ENCODE results near the gene RTEL1.

RTEL1 gene

DNA sequence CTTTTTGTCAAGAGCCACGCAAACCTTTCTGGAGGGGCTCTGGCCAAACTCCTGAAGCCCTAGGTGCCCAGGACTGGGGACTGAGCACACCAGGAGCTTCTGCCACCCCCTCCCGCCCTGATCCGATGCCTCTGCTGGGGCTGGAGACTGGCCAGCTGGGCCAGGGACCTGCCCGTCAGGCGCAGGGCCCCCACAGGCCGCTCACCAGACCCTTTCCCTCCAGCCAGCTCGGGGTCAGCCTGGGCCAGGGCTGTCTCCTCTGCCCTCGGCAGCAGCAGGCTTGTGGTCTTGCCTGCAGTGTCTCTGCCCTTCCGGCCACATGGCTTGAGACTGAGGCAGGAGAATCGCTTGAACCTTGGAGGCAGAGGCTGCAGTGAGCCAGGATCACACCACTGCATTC is 14.6 kb downstream of the RTEL1 start:
- DNase-seq, result no peak

DNA sequence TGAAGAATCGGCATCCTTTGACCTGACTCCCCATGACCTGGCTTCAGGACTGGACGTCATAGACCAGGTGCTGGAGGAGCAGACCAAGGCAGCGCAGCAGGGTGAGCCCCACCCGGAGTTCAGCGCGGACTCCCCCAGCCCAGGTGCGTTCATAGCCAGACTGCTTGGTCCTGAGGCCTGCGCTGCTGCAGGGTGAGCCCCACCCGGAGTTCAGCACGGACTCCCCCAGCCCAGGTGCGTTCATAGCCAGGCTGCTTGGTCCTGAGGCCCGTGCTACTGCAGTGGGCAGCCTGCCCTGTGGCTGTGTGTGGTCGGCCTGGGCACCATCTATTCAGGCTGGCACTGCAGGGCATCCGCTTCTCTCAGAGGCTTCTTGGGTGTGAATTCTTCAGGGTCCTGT is 15.8 kb downstream of the RTEL1 start:
- no peak for DNase-seq

DNA sequence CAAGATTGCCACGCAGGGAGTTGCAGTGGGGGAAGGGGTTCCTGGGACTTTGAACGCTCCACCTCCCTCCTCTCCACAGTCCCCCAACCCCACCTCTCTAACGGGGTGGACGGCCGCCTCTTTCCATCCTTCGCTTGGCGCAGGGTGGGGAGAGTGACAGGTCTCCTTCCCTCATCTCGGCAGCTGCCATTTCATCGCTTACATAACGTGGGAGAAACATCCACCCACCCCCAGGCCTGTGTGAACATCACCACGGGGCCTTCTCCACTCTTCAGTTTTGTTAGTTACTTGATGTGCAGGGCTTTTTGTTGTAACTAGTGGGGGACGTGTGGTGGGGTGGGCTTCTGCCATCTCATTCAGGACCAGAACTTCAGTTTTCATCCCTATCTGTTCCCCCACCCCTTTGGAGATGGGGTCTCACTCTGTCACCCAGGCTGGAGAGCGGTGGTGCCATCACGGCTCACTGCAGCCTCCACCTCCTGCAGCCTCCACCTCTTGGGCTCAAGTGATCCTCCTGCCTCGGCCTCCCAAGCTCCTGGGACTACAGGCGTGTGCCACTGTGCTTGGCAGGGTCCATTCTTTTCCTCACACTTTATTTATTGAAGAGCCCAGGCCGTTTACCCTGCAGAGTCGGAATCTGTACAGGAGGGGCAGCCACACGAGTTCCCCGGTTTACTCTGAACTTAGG is 17.7 kb downstream of the RTEL1 start:
- DNase-seq, result no peak

DNA sequence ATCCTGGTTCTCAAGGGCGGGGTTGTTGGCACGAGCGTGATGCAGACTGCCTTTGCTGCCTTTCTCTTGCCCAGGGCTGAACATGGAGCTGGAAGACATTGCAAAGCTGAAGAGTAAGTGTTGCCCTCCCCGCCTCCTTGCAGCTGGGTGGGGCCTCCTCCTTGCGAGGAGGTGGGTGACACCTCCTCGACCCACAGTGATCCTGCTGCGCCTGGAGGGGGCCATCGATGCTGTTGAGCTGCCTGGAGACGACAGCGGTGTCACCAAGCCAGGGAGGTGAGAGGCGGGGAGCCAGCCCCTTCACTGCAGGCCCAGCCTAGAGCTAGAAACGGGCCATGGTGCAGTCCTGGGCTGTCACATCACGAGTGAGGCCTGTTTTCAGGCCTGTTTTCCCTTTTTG is 20.0 kb downstream of the RTEL1 start:
- no peak for DNase-seq

DNA sequence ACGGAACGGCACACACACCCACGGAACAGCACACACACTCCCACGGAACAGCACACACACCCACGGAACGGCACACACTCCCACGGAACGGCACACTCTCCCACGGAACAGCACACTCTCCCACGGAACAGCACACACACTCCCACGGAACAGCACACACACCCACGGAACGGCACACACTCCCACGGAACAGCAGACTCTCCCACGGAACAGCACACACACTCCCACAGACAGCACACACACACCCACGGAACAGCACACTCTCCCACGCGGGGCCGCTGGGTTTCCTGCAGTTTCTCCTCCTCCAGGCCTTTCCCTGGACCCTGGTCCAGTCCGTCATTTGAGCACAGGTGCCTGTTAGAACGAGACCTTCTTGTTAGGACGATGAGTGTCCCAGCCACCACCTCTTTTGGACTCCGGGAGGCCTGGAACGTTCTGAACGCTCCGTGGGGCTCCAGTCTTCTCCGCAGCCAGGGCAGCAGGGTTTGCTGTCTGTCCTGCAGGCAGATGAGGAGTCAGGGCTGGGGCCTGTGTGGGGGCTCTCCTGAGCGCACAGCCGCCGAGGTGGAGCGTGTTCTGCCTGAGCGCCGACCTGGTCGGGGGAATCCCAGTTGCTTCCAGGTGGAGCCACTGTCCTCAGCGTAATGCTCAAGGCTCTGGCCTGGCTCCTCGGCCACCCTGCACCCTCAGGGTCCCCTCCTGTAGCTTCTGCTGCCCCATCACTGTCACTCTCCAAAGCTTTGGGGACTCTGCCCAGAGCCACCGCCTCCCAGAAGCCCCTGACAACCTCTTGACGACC is 20.8 kb downstream of the RTEL1 start:
- DNase-seq, result no peak

DNA sequence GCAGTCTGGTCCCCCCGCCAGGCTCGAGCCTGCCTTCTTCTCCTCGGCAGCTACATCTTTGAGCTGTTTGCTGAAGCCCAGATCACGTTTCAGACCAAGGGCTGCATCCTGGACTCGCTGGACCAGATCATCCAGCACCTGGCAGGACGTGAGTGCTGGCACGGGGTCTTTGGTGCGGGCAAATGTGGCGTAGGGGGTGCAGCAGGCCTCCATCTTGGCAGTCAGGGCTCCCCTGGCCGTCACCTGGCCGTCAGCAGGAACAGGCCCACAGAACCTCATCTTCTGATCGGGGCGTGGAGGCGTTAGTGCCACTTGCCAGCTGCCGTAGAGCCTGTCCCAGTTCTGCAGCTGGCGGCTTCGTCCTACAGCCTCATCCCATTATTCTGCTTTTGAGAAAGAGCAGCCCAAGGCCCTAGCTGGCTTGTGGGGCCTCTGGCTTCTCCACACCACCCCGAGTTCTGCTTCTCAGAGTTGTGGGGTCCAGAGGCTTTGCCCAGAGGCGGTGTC is 21.7 kb downstream of the RTEL1 start:
- no peak for DNase-seq

DNA sequence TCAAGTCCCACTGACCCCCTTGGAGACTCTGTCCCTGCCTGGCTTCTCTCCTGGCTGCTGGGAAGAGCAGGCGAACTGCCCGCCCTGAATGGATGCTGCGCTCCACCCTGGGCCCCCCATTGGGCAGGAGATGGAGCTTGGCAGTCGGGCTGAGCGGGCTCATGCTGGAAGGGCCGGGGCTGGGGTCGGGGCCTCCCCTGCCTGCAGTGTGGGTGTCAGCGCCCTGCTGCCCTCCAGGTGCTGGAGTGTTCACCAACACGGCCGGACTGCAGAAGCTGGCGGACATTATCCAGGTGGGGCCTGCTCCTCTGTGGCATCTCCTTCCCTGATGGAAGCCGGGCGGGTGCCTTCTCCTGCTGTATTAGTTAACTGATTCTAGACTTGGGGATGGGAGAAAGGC is 22.3 kb downstream of the RTEL1 start:
- DNase-seq, result no peak

DNA sequence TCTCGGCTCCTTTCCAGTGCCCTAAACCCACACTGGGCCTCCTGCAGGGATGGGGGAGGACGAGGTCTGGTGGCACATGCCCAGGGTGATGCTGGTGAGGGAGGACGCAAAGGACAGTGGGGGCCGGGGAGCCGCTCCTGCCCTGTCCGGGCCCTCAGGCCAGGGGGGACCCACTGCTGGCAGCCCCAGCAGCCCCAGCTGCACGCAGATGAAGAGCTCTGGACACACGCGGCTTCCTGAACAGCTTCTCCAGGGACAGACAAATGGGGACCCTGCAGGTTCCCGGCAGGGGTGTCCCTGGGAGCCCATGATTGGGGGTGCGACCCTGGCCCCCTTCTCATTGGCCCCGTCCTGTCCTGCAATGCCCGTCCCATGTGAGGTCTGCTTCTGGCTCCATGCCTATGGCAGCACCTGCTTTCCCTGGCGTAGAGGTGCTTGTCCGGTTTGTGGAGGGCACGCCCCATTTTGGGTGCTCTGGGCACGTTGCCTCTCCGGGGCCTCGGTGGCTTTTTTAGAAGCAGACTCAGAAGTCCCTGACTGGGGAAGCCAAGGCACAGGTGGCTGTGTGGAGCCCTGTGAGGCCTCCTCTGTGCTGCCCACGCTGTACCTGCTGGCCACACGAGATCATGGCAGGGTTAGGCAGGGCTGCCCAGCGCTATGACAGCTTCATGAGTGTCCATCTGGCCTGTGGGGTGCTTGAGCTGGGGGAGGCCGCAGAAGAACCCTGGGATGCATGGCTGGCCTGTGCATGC is 22.9 kb downstream of the RTEL1 start:
- DNase-seq, result no peak

DNA sequence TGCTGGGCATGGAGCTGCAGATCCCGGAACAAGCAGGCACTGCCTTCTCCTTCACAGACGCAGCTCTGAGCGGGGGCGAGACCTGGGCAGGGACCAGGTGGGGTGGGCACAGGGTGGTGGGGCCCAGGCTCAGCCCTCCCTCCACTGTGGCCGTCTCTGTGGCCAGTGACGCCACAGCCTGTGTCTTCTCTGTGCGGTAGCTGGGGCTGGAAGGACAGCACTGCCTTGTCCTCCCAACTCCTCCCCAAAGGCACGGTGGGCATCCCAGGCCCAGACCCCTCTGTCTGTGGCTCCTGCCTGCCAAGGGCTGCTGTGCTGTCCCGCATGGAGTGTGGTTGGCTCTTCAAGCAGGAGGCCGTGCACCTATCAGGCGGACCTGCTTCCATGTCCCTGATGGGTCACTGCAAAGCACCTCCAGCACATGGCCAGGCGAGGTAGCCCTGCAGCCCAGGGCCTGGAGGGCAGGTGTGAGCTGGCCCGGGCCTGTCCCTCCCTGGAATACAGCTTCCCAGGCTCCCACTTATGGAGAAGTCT is 23.6 kb downstream of the RTEL1 start:
- DNase-seq, result no peak

DNA sequence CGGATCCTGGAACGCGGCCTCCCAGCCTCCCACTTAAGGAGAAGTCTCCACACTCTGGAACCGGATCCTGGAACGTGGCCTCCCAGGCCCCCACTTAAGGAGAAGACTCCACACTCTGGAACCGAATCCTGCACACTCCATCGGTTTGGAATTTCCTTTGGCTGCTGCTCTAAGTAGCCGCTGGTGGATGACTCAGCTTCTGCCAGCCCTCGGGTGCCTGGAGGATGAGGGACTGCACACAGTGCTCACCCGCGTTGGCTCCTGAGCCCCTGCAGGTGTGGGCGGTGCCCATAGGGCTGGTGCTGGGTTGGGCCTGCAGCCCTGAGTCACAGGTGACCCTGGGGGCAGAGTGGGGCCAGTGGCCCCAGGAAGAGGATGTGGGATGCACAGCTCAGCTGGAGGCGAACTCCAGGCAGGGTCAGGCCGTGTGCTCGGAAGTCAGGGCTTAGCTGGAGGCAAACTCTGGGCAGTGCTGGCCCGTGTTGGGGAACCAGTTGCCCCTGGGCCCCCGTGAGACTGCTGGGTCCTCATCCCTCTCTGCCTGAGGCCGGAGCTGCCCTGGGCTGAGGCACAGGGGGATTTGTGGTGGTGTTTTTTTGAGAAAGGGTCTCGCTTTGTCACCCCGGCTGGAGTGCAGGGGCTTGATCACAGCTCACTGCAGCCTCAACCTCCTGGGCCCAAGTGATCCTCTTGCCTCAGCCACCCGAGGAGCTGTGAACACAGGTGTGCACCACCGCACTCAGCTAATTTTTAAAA is 24.4 kb downstream of the RTEL1 start:
- DNase-seq, result no peak

DNA sequence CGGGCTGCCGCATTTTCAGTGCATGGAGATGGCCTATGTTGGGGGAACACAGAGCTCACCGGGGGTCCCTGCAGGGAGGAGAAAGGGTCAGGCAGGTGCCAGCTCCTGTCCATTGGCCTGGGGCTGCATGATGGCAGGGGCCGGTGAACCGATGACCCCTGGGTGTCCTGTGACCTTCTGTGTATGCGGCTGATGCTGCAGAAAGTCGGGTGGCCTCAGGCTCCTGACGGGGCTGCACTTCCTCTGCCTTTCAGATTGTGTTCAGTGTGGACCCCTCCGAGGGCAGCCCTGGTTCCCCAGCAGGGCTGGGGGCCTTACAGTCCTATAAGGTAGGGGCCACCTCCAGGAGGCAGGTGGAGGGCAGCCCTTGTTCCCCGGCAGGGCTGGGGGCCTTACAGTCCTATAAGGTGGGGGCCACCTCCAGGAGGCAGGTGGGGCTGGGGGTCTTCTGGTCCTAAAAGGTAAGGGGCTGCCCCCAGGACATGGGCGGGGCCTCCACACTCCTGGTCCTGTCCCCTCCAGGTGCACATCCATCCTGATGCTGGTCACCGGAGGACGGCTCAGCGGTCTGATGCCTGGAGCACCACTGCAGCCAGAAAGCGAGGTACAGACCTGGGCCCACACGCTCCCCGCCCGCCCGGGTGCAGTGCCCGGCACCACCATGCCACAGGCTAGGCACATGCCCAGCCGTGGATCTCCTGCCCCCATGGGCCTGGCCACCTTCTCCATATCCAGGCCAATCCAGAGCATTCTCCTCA is 27.3 kb downstream of the RTEL1 start:
- no peak for DNase-seq

DNA sequence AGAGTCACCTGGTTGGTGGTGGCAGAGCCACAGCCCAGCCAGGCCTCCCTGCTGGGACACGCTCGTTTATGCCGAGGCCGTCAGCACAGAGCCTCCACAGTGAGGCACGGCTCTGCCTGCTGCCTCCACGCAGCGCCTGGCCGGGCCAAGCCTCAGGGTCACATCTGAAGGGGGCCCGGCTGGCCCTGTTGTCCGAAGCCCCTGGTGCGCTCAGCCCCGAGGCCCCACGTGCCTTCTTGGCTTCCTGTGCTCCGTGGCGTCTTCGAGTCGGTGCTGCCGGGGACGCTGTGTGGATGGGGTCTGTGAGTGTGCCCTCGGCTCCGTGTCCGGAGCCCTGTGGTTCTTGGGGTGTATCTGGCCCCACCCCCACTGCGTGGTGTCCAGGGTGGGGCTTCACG is 28.0 kb downstream of the RTEL1 start:
- no peak for DNase-seq

DNA sequence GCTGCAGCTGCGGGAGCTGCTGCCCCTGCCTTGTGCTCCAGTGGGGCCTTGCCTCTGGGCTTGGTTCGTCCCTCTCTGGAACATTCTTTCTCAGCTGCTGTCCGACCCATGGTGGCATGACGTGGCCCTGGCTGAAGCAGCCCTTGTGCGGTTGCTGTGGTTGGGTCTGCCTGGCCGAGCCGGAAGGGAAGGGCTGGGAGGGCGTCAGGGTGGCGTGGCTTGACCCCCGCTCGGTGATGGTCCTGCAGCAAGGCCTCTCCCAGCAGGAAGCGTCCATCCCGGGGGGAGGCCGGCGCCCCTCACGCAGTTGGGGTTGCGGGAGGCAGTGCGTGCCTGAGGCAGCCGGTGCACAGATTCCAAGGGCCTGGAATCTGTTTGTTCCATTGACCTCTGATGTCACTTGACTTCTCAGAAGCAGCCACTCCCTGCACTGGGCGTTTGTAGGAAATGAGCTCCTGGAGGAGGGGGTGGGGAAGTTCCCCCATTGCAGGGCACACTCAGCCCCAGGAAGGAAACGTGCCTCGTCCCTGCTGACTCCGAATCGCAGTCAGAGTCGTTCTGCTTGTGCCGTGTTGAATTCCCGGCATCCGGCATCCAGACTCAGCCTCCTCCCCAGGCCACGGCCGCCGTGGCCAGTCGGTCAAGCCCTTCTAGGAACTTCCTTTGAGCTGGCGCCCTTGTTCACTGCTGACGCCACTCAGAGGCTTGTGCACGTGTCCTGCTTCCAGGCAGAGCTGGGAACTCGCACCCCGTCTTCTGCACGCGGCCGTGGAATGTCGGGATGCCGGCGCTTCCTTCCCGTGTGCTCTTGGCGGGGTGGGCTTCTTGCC is 28.6 kb downstream of the RTEL1 start:
- no peak for DNase-seq

DNA sequence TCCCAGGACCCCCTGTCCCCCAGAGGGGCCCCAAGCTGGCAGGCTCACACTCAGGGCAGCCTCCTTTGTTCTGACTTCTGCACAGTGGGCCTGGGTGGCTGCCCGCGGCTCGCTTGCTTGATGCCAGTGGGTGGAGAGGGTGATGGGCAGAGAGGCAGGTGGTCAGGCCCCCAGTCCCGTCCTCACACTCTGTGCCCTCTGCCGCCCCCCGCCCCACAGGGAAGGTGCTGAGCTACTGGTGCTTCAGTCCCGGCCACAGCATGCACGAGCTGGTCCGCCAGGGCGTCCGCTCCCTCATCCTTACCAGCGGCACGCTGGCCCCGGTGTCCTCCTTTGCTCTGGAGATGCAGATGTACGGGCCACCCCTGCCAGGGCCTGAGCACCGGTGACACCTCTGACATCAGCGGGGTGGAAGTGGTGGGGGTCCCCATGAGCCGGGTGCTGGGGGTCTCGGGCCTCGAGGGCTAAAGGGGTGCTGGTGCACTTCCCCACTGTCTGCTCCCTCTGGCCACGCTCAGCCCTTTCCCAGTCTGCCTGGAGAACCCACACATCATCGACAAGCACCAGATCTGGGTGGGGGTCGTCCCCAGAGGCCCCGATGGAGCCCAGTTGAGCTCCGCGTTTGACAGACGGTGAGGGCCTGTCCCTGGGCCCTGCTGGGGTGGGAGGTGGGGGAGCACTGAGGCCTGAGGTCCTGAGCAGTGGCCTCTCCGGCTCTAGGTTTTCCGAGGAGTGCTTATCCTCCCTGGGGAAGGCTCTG is 29.5 kb downstream of the RTEL1 start:
- DNase-seq, result no peak

DNA sequence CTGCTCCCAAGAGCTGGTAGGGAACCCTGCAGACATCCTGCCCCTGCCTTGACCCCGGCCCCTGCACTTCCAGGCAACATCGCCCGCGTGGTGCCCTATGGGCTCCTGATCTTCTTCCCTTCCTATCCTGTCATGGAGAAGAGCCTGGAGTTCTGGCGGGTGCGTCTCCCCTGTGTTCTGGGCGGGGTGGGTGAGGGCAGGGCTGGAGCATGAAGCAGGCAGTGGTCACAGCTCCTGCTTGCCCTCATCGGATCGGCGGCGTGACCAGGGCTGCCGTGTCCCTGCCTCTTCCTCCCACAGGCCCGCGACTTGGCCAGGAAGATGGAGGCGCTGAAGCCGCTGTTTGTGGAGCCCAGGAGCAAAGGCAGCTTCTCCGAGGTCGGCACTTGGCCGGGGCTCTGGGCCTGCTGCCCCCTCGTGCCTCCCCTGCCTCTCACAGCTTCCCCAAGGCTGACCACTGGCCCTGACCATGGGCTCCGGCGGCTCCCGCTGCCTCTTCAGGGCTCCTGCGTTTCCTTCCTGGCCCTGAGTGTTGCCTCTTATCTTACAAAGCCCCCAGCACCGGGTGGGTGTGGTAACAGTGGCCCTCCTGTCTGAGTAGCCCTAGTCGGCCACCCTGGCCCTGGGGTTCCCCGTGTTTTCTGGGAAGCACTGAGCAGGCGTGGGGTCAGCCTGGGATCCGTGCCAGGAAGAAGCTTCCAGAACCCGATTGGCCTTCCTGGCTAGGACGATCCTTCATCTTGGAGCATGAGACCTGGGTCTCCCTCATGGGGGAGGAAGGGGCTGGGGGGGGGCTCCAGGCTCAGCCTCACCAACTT is 30.3 kb downstream of the RTEL1 start:
- no peak for DNase-seq

DNA sequence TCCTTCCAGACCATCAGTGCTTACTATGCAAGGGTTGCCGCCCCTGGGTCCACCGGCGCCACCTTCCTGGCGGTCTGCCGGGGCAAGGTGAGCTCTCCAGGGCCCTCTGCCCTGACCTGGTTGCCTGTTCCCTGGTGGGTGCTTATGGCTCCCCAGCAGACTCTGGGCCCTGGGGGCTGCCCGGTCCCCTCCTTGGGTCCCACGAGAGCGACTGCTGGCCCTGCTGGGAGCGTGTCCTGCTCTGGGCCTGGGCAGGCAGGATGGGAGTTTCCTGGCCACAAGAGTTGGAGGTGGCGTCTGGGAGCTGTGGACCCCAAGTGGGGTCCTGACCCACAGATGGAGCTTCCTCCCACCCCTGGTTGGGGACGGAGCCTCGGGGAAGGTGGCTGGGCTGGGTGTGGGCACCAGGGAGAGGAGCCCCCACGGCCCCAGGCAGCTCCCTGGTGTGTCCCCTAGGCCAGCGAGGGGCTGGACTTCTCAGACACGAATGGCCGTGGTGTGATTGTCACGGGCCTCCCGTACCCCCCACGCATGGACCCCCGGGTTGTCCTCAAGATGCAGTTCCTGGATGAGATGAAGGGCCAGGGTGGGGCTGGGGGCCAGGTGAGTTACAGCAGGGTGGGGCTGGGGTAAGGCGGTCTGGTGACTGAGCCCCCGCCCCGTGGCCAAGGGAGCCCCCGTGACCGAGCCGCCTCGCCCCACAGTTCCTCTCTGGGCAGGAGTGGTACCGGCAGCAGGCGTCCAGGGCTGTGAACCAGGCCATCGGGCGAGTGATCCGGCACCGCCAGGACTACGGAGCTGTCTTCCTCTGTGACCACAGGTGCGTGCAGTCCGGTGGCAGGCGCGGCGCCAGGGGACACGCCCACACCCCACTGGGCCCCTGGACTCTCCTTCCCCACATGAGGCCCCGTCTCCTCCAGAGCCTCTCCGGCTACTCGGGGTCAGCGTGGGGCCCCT is 31.2 kb downstream of the RTEL1 start:
- no peak for DNase-seq

DNA sequence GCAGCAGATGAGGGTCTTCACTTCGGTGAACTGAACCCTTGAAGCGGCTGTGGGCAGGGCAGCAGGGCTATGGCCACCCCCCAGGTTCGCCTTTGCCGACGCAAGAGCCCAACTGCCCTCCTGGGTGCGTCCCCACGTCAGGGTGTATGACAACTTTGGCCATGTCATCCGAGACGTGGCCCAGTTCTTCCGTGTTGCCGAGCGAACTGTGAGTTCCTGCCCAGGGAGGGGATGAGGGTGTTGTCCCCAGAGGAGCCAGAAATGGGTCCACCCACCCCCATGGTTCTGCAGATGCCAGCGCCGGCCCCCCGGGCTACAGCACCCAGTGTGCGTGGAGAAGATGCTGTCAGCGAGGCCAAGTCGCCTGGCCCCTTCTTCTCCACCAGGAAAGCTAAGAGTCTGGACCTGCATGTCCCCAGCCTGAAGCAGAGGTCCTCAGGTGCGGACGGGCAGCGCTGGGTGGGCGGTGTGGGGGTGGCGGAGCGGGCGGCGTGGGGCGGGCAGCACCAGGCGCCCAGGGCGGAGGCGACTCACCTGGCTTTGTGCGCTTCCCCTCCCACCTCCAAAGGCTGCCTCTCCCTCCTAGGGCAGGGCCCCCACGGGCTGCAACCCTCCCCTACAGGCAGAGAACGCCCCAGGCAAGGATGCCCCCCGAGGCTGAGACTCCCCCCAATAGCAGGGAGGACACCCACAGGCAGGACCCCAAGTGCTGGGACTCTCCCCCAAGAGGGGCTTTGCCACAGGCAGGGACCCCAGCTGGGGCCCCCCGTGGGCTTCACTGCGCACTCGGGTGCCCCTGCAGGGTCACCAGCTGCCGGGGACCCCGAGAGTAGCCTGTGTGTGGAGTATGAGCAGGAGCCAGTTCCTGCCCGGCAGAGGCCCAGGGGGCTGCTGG is 32.1 kb downstream of the RTEL1 start:
- DNase-seq, result no peak
